Erythroblast (primary cell): ENCODE results near the gene PLEKHJ1.

ENCODE experiments used
- GATA1 ChIP-seq: IDR thresholded peaks from 2 replicates; pipeline ENCODE4 v1.6.1; 2011; ENCODE audit warnings: low read depth, mild to moderate bottlenecking, control low read depth, low read length, moderate library complexity
- POLR2A ChIP-seq: IDR thresholded peaks from 2 replicates; pipeline ENCODE4 v1.6.1; 2011; ENCODE audit warnings: mild to moderate bottlenecking, low read length

DNA sequence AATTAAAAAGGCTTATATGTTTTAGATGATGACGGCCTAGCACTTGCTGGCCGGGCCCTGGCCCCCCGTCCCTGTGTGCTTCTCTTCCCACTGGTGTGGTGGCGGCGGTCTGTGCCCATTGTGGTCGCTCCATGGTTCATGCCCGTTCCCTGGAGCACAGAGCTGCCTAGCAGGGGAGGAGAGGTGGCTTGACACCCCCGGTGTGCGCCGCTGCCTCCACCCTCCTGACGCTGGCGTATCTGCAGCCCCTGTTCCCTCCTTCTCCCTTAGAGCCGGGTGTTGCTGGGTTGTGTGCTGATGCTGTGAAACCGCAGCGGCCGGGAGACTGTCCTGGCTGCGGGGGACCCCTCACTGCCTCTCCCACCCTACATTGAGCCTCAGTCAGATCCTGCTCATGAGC is 43.3 kb downstream of the PLEKHJ1 start:
- TF ChIP-seq POLR2A = no peak
- TF ChIP-seq GATA1 = no peak
